Uterus (tissue), 4 donors: Measurements from ENCODE around the gene GRIK5. TPM values are rescaled to one million over a fixed set of nuclear protein-coding genes. Genes with fewer than 3 reads are reported as not detected.

Experiments used
- DNase-seq, 2 donors: peaks; one replicate each; pipeline ENCODE4 v3.0.0-alpha.2; 2019 to 2020
- H3K27ac ChIP-seq, 2 donors: fragments of 200-600 bp; sonication (generic); 1 replicate in 1 of 2; 2 replicates in 1 of 2; pipeline ENCODE4 v1.5.1; 2016 to 2018
- H3K27me3 ChIP-seq, 2 donors: fragments of 200-600 bp; sonication (generic); one replicate each; pipeline ENCODE4 v1.5.1; 2018 to 2019; ENCODE audit warnings: control low read depth in 1 of 2
- H3K36me3 ChIP-seq, 2 donors: fragments of 200-600 bp; sonication (generic); one replicate each; pipeline ENCODE4 v1.5.1; 2019; ENCODE audit warnings: control low read depth in 1 of 2
- H3K4me1 ChIP-seq, 2 donors: fragments of 200-600 bp; sonication (generic); one replicate each; pipeline ENCODE4 v1.5.1; 2018 to 2019; ENCODE audit warnings: control low read depth in 1 of 2
- H3K4me3 ChIP-seq, 2 donors: fragments of 200-600 bp; sonication (generic); 1 replicate in 1 of 2; 2 replicates in 1 of 2; pipeline ENCODE4 v1.5.1; 2018 to 2019; ENCODE audit warnings: mild to moderate bottlenecking in 1 of 2
- H3K9me3 ChIP-seq, 2 donors: fragments of 200-600 bp; sonication (generic); one replicate each; pipeline ENCODE4 v1.5.1; 2019; ENCODE audit warnings: control low read depth in 1 of 2
- POLR2A ChIP-seq, 2 donors: fragments of 450-650 bp; IDR thresholded peaks; one replicate each; pipeline ENCODE4 v1.6.1; 2016; ENCODE audit warnings: antibody characterized with exemption in 2 of 2, mild to moderate bottlenecking in 1 of 2, moderate library complexity in 1 of 2
- intact Hi-C: fragments of 100-400 bp; cut with DNase I; formaldehyde crosslinking; loops from one replicate; pipeline ENCODE4 v1.15.1; 2023; ENCODE audit warnings: low total_unique reads
- total RNA-seq, 4 donors: library from RNA; depleted of rRNA in 3 of 4; stranded (reverse); fragments of >200 nt in 3 of 4; gene quantifications; one replicate each; pipeline versions ENCODE4 v1.1.0 to v1.2.4, GENCODE V29; 2014 to 2023
- TF ChIP-seq, protein P1 (sequence below), 4 experiments: fragments of 200-600 bp in 2 of 4; fragments of 450-650 bp in 2 of 4; sonication (generic) in 2 of 4; IDR thresholded peaks; one replicate each; pipeline ENCODE4 v1.5.1; 2016 to 2019; ENCODE audit warnings: antibody characterized with exemption in 4 of 4, mild to moderate bottlenecking in 2 of 4, moderate library complexity in 1 of 4
- donor health status: DM: yes; HTN: yes; CAD: no.

Gene GRIK5
- total RNA-seq, 4 donors from 2014 or later, result 5.6 to 17.8 (median 7.0) TPM; not detected in 1

DNA sequence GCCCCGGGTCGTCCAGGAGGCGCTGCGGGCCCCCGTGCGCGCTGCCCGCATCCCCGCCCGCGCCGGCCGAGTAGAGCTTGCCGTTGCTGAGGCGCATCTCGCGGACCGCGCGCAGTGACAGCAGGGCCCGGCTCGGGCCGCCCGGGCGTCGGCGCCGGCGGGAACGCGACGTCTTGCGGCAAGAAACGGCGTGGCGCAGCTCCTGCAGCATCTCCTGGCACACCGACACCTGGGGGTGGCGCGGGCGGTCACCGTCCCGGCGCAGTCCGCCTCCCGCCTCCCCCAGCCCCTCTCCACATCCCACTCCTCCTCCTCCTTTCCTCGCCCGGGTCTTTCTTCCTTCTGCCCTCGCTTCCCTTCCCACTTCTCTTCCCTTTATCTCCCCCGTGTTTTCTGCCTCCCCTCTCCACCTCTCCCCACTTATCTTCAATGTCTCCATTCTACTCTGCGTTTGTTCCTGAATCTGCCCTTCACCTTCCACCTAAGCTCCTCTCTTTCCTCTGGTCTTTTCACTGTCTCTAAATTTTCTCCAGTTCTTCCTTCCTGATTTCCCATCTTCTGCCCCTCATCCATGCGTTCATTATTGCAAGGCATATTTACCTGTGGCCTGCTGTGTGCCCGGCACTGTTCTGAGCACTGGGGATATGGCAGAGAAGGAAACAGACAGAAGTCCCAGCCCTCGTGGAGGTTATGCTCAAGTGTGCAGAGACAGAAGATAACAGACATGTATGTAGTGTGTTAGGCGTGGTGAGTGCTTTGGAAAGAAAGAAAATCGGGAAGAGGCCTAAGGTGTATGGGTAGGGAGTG is 70.7 kb downstream of the GRIK5 start:
- intact Hi-C loops, result no loop called here
- Histone ChIP-seq H3K27ac (no peak overlapping the region), H3K4me1 (peaks cover 0 to 4% of the 10 kb centered on the region in 2 donors), H3K27me3 (peaks cover 10 to 12% of the 10 kb centered on the region in 2 donors), H3K36me3 (no peaks in the 10 kb centered on the region), H3K4me3 (no peak overlapping the region), H3K9me3 (no peaks in the 10 kb centered on the region)
- TF ChIP-seq, protein P1, sequence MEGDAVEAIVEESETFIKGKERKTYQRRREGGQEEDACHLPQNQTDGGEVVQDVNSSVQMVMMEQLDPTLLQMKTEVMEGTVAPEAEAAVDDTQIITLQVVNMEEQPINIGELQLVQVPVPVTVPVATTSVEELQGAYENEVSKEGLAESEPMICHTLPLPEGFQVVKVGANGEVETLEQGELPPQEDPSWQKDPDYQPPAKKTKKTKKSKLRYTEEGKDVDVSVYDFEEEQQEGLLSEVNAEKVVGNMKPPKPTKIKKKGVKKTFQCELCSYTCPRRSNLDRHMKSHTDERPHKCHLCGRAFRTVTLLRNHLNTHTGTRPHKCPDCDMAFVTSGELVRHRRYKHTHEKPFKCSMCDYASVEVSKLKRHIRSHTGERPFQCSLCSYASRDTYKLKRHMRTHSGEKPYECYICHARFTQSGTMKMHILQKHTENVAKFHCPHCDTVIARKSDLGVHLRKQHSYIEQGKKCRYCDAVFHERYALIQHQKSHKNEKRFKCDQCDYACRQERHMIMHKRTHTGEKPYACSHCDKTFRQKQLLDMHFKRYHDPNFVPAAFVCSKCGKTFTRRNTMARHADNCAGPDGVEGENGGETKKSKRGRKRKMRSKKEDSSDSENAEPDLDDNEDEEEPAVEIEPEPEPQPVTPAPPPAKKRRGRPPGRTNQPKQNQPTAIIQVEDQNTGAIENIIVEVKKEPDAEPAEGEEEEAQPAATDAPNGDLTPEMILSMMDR (IDR thresholded peaks at IDR 0.05), result no peak
- TF ChIP-seq POLR2A (IDR thresholded peaks at IDR 0.05), result no peak
- DNase-seq, result no peak

DNA sequence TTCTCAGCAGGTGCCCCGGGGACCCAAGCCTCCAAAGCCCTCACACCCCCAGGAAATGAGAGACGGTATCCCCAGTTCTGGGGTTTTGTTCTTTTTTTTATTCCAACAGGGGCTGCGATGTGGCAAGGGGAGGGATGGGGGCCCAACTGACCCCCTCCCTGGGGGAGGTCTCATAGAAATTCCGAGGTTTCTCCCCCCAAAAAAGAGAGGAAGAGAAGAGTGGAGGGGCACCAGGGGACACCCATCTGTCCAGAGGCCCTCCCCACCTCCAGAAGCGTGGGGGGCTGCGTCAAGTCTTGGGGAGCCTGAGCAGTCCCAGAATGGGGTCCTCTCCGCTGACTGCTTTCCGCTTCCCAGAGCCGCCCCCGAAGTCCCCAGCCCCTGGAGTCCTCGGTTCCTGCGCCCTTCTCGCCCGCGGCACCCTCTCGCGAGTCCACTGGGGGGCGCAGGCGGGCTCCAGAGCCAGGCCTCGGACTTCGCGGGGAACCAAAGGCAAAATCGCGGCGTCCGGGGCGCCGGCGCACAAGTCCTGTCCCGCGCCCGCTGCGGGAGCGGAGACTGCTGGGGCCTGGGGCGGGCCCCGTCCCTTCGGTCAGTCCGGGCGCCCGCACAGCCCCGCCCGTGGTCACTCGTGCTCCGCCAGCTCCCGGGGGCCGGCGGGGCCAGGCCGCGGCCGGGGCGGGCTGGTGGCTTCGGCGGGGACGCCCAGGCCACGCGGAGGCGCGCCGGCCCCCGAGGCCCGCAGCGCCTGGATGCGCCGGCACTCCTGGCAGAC is 71.6 kb downstream of the GRIK5 start:
- Histone ChIP-seq H3K27ac (no peak overlapping the region), H3K27me3 (peaks cover 12 to 19% of the 10 kb centered on the region in 2 donors), H3K4me3 (no peak overlapping the region), H3K4me1 (peaks cover 0 to 8% of the 10 kb centered on the region in 2 donors), H3K9me3 (no peaks in the 10 kb centered on the region), H3K36me3 (no peaks in the 10 kb centered on the region)
- TF ChIP-seq POLR2A (IDR thresholded peaks at IDR 0.05), result no peak
- TF ChIP-seq, protein P1 (IDR thresholded peaks at IDR 0.05), result peak in 1 of 4 experiments; percentile 6
- intact Hi-C loops, result no loop called here
- DNase-seq, result no peak

DNA sequence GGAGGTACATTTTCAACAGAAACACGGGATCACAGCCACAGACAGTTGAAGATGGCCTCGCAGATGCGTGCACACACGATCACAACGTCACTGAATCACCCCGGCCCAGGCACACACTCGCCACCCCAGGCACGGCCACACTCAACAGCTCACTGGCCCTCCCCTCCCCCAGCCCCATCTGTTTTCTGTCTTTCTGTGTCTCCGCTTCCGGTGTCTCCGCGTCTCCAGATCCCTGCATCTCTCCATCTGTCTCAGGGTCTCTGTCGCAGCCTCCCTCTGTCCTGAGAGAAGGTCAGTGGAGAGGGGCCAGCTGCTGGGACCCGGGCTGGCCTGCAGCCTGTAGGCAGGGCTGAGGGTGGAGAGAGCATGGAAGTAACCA is 72.2 kb downstream of the GRIK5 start:
- Histone ChIP-seq H3K9me3 (no peaks in the 10 kb centered on the region), H3K36me3 (no peaks in the 10 kb centered on the region), H3K27ac (no peak overlapping the region), H3K4me3 (no peak overlapping the region), H3K27me3 (peaks cover 12 to 19% of the 10 kb centered on the region in 2 donors), H3K4me1 (peaks cover 0 to 8% of the 10 kb centered on the region in 2 donors)
- no peak for TF ChIP-seq POLR2A (IDR thresholded peaks at IDR 0.05)
- TF ChIP-seq, protein P1 (IDR thresholded peaks at IDR 0.05), result no peak
- no peak for DNase-seq
- intact Hi-C loops, result no loop called here

DNA sequence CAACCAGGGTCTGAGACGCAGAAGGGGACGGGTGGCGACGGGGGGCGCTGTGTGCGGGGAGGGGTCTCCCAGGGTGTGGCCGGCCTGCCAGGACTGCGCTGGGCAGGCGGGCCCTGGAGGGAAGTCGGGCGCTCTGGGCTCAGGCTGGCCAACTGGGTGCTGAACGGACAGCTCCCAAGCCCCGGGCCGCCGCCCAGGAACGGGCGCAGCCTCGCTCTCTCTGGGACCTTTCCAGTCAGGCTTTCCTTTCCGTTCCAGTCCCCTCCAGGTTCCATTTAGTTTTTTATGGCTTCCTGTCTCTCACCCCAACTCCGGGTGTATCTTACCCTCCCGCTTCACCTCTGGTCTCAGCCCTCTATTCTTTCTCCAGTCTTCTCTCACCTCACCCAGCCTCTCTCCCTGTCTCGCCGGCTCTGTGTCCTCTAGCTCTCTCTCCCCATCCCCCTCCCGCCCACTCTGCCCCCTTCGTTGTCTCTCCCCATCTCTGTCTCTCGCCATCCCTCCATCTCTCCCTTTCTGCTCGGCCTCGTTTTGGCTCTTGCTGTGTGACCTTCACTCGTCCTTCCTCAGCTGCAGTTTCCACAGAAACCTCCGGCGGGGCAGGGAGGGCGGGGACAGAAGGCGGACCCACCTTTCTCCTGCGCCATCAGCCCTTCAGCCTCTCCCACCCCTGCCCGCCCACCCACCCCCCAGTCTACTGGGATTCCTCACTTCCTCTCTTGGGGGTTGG is 72.7 kb downstream of the GRIK5 start:
- intact Hi-C loops, result no loop called here
- Histone ChIP-seq H3K9me3 (no peaks in the 10 kb centered on the region), H3K4me3 (no peak overlapping the region), H3K27ac (no peak overlapping the region), H3K4me1 (peaks cover 0 to 8% of the 10 kb centered on the region in 2 donors), H3K27me3 (peaks cover 12 to 19% of the 10 kb centered on the region in 2 donors), H3K36me3 (no peaks in the 10 kb centered on the region)
- DNase-seq, result no peak
- TF ChIP-seq, protein P1 (IDR thresholded peaks at IDR 0.05), result no peak
- TF ChIP-seq POLR2A (IDR thresholded peaks at IDR 0.05), result no peak
